ENCODE measurements around the gene TBC1D22A.

Gene TBC1D22A

GRCh38 chr22:46997311-46997970 is 235.0 kb downstream of the TBC1D22A start:
- ATAC-seq, result no peak
- TF ChIP-seq ARNTL (CRISPR knock-in tag; IDR thresholded peaks at IDR 0.05; ENCODE audit: borderline replicate concordance, low read depth) (no peak), RARB (CRISPR knock-in tag; IDR thresholded peaks at IDR 0.05) (no peak), ISL1 (CRISPR knock-in tag; IDR thresholded peaks at IDR 0.05) (no peak), ESRRG (CRISPR knock-in tag; IDR thresholded peaks at IDR 0.05) (no peak), OSR1 (CRISPR knock-in tag; IDR thresholded peaks at IDR 0.05) (no peak), PPARA (CRISPR knock-in tag; IDR thresholded peaks at IDR 0.05; ENCODE audit: borderline replicate concordance) (no peak), SNAI2 (CRISPR knock-in tag; IDR thresholded peaks at IDR 0.05) (no peak), TCF4 (CRISPR knock-in tag; IDR thresholded peaks at IDR 0.05; ENCODE audit: borderline replicate concordance) (no peak), BACH2 (CRISPR knock-in tag; IDR thresholded peaks at IDR 0.05; ENCODE audit: borderline replicate concordance) (no peak), ZNF8 (CRISPR knock-in tag; IDR thresholded peaks at IDR 0.05) (no peak), ZFP30 (CRISPR knock-in tag; IDR thresholded peaks at IDR 0.05) (no peak), GLIS3 (CRISPR knock-in tag; IDR thresholded peaks at IDR 0.05) (no peak), ZFP3 (CRISPR knock-in tag; IDR thresholded peaks at IDR 0.05) (no peak)
- TF ChIP-seq, protein P1, sequence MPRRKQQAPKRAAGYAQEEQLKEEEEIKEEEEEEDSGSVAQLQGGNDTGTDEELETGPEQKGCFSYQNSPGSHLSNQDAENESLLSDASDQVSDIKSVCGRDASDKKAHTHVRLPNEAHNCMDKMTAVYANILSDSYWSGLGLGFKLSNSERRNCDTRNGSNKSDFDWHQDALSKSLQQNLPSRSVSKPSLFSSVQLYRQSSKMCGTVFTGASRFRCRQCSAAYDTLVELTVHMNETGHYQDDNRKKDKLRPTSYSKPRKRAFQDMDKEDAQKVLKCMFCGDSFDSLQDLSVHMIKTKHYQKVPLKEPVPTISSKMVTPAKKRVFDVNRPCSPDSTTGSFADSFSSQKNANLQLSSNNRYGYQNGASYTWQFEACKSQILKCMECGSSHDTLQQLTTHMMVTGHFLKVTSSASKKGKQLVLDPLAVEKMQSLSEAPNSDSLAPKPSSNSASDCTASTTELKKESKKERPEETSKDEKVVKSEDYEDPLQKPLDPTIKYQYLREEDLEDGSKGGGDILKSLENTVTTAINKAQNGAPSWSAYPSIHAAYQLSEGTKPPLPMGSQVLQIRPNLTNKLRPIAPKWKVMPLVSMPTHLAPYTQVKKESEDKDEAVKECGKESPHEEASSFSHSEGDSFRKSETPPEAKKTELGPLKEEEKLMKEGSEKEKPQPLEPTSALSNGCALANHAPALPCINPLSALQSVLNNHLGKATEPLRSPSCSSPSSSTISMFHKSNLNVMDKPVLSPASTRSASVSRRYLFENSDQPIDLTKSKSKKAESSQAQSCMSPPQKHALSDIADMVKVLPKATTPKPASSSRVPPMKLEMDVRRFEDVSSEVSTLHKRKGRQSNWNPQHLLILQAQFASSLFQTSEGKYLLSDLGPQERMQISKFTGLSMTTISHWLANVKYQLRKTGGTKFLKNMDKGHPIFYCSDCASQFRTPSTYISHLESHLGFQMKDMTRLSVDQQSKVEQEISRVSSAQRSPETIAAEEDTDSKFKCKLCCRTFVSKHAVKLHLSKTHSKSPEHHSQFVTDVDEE (CRISPR knock-in tag; IDR thresholded peaks at IDR 0.05), result no peak
- TF ChIP-seq, protein P2, sequence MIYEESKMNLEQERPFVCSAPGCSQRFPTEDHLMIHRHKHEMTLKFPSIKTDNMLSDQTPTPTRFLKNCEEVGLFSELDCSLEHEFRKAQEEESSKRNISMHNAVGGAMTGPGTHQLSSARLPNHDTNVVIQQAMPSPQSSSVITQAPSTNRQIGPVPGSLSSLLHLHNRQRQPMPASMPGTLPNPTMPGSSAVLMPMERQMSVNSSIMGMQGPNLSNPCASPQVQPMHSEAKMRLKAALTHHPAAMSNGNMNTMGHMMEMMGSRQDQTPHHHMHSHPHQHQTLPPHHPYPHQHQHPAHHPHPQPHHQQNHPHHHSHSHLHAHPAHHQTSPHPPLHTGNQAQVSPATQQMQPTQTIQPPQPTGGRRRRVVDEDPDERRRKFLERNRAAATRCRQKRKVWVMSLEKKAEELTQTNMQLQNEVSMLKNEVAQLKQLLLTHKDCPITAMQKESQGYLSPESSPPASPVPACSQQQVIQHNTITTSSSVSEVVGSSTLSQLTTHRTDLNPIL (CRISPR knock-in tag; IDR thresholded peaks at IDR 0.05; ENCODE audit: low read depth), result no peak
- TF ChIP-seq, protein P3, sequence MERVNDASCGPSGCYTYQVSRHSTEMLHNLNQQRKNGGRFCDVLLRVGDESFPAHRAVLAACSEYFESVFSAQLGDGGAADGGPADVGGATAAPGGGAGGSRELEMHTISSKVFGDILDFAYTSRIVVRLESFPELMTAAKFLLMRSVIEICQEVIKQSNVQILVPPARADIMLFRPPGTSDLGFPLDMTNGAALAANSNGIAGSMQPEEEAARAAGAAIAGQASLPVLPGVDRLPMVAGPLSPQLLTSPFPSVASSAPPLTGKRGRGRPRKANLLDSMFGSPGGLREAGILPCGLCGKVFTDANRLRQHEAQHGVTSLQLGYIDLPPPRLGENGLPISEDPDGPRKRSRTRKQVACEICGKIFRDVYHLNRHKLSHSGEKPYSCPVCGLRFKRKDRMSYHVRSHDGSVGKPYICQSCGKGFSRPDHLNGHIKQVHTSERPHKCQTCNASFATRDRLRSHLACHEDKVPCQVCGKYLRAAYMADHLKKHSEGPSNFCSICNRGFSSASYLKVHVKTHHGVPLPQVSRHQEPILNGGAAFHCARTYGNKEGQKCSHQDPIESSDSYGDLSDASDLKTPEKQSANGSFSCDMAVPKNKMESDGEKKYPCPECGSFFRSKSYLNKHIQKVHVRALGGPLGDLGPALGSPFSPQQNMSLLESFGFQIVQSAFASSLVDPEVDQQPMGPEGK (CRISPR knock-in tag; IDR thresholded peaks at IDR 0.05; ENCODE audit: borderline replicate concordance), result no peak

DNA sequence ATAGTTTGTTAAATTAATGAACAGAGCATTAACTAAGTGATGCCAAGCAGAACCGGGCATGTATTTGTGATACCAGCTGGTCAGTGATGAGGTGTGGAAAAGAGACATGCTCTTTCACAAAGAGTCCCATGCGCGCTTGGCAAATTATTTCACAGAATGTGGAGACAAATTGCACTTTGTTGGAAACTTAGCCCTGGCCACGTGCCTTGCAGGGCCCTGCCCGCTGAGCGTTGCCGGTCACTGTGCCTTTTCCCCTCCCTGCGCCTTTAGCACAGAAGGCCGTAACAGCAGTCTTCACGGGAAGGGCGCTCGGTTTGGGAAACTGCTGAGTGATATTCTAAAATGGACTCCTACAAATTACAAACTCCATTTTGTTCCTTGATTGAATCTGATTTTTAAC is 235.9 kb downstream of the TBC1D22A start:
- no peak for ATAC-seq
- TF ChIP-seq, protein P4, sequence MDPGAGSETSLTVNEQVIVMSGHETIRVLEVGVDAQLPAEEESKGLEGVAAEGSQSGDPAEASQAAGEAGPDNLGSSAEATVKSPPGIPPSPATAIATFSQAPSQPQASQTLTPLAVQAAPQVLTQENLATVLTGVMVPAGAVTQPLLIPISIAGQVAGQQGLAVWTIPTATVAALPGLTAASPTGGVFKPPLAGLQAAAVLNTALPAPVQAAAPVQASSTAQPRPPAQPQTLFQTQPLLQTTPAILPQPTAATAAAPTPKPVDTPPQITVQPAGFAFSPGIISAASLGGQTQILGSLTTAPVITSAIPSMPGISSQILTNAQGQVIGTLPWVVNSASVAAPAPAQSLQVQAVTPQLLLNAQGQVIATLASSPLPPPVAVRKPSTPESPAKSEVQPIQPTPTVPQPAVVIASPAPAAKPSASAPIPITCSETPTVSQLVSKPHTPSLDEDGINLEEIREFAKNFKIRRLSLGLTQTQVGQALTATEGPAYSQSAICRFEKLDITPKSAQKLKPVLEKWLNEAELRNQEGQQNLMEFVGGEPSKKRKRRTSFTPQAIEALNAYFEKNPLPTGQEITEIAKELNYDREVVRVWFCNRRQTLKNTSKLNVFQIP (CRISPR knock-in tag; IDR thresholded peaks at IDR 0.05; ENCODE audit: borderline replicate concordance, low read depth), result no peak
- no peak for TF ChIP-seq ZNF8 (CRISPR knock-in tag; IDR thresholded peaks at IDR 0.05)
- TF ChIP-seq ZC3H10 (CRISPR knock-in tag; IDR thresholded peaks at IDR 0.05), result no peak
- no peak for TF ChIP-seq CSDC2 (CRISPR knock-in tag; IDR thresholded peaks at IDR 0.05)
- TF ChIP-seq PPARA (CRISPR knock-in tag; IDR thresholded peaks at IDR 0.05; ENCODE audit: borderline replicate concordance), result no peak
- no peak for TF ChIP-seq SNAI2 (CRISPR knock-in tag; IDR thresholded peaks at IDR 0.05)
- TF ChIP-seq ZNF565 (CRISPR knock-in tag; conservative IDR thresholded peaks at IDR 0.05; ENCODE audit: low read depth), result no peak
- no peak for TF ChIP-seq ZFP30 (CRISPR knock-in tag; IDR thresholded peaks at IDR 0.05)

- ATAC-seq, result no peak
- TF ChIP-seq ZFP30 (CRISPR knock-in tag; IDR thresholded peaks at IDR 0.05) (no peak), PPARA (CRISPR knock-in tag; IDR thresholded peaks at IDR 0.05; ENCODE audit: borderline replicate concordance) (no peak), CSDC2 (CRISPR knock-in tag; IDR thresholded peaks at IDR 0.05) (no peak), OSR1 (CRISPR knock-in tag; IDR thresholded peaks at IDR 0.05) (no peak), GLIS3 (CRISPR knock-in tag; IDR thresholded peaks at IDR 0.05) (no peak), SNAI2 (CRISPR knock-in tag; IDR thresholded peaks at IDR 0.05) (no peak), ZC3H10 (CRISPR knock-in tag; IDR thresholded peaks at IDR 0.05) (no peak), ARNTL (CRISPR knock-in tag; IDR thresholded peaks at IDR 0.05; ENCODE audit: borderline replicate concordance, low read depth) (no peak), ZNF8 (CRISPR knock-in tag; IDR thresholded peaks at IDR 0.05) (no peak), ESRRG (CRISPR knock-in tag; IDR thresholded peaks at IDR 0.05) (no peak), ISL1 (CRISPR knock-in tag; IDR thresholded peaks at IDR 0.05) (no peak), RARB (CRISPR knock-in tag; IDR thresholded peaks at IDR 0.05) (no peak), ZFP3 (CRISPR knock-in tag; IDR thresholded peaks at IDR 0.05) (no peak)
- TF ChIP-seq, protein P2 (CRISPR knock-in tag; IDR thresholded peaks at IDR 0.05; ENCODE audit: low read depth), result no peak
- TF ChIP-seq, protein P1 (CRISPR knock-in tag; IDR thresholded peaks at IDR 0.05), result no peak
- TF ChIP-seq, protein P5, sequence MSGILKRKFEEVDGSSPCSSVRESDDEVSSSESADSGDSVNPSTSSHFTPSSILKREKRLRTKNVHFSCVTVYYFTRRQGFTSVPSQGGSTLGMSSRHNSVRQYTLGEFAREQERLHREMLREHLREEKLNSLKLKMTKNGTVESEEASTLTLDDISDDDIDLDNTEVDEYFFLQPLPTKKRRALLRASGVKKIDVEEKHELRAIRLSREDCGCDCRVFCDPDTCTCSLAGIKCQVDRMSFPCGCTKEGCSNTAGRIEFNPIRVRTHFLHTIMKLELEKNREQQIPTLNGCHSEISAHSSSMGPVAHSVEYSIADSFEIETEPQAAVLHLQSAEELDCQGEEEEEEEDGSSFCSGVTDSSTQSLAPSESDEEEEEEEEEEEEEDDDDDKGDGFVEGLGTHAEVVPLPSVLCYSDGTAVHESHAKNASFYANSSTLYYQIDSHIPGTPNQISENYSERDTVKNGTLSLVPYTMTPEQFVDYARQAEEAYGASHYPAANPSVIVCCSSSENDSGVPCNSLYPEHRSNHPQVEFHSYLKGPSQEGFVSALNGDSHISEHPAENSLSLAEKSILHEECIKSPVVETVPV (CRISPR knock-in tag; IDR thresholded peaks at IDR 0.05), result no peak
These were observed 237.8 kb downstream of the TBC1D22A start for GRCh38 chr22:47000256-47000655.
